ENCODE measurements around the gene B3GALT2.

The B3GALT2 gene

GRCh38 chr1:193181985-193182384 is 4.4 kb downstream of the B3GALT2 start:
- peak in 1 of 3 experiments; percentile 21 for DNase-seq

- no peak for DNase-seq
Measured at GRCh38 chr1:193181536-193181935, 4.9 kb downstream of the B3GALT2 start.

- no peak for DNase-seq
Measured at GRCh38 chr1:193179094-193179493, 7.3 kb downstream of the B3GALT2 start.

- no peak for DNase-seq
Measured at GRCh38 chr1:193176788-193177187, 9.6 kb downstream of the B3GALT2 start.

GRCh38 chr1:193176113-193176512 is 10.3 kb downstream of the B3GALT2 start:
- DNase-seq: no peak

- DNase-seq: no peak
Measured at GRCh38 chr1:193157360-193157759, 29.1 kb downstream of the B3GALT2 start.

GRCh38 chr1:193156822-193157142 is 29.6 kb downstream of the B3GALT2 start:
- DNase-seq: no peak

GRCh38 chr1:193156117-193156821 is 30.1 kb downstream of the B3GALT2 start:
- no peak for DNase-seq

- DNase-seq: no peak
Measured at GRCh38 chr1:193144999-193145398, 41.4 kb downstream of the B3GALT2 start.

- DNase-seq: no peak
Measured at GRCh38 chr1:193144361-193144938, 42.0 kb downstream of the B3GALT2 start.

GRCh38 chr1:193143285-193143684 is 43.1 kb downstream of the B3GALT2 start:
- peak in 1 of 3 experiments; percentile 37 for DNase-seq

GRCh38 chr1:193142409-193142808 is 44.0 kb downstream of the B3GALT2 start:
- DNase-seq: no peak

GRCh38 chr1:193141804-193142203 is 44.6 kb downstream of the B3GALT2 start:
- DNase-seq: no peak

- DNase-seq: no peak
Measured at GRCh38 chr1:193140254-193140653, 46.2 kb downstream of the B3GALT2 start.

GRCh38 chr1:193131266-193131860 is 55.0 kb downstream of the B3GALT2 start:
- no peak for DNase-seq
